GM19397 (cell line): Measurements from ENCODE around the gene PIGP.
A peak's percentile ranks its signal among the peaks of the same experiment; 100 is the strongest.
"Not testable (repeated sequence)": the region's sequence is repeated elsewhere in the genome, so short reads cannot be mapped to it uniquely, and the experiment has no call there.

Experiments
- ATAC-seq: cut with Tn5 transposase; IDR thresholded peaks from one replicate; pipeline ENCODE4 v1.9.1; 2021; ENCODE audit warnings: mild to moderate bottlenecking, moderate library complexity; ENCODE audit not compliant: unreplicated experiment

The PIGP gene

GRCh38 chr21:37072988-37073416 is at the start of gene PIGP, which contains the start of gene TTC3:
Gene PIGP, minus strand, starts transcription at chr21:37073071. Its CDS starts 556 bp downstream, at chr21:37072515.
Gene TTC3, plus strand, starts transcription at chr21:37073254. Its CDS starts 14,004 bp downstream, at chr21:37087258.
- peak; percentile 71 for ATAC-seq

DNA sequence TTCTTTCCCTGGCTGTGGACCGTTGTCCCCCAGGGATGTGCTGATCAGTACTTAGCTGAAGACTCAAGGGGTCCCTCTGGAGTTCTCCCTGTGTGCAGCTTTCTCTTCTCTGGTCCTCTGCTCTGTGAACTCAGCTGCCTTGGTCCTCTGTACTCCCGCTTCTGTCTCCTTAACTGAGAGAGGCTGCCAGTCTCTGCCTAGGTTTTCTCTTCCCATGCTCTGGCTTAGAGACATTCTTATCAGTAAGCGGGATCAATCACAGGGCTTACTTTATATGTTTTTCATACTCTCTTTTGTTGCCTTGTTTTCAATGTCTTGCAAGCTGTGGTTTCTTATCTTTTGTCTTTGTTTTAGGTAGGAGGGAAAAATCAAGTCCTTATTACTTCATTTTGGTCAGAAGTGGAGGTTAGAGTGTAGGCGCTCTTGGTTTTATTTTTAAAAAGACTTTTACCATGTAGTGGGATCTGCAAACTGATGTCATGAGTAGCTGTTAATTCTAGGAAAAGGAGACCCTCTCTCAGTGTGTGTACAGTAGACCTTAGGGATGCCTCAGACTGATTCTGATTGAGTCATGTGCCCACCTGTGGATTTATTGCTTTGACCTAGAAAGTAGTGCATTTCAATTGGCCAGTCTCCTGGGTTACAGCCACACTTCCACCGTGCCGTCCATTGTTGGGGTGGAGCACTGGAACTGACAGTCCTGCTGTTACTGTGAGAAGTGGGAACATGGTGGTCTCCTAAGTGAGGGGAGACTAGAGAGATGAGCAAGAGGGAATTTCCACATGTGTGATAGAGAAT is 46.7 kb upstream of the PIGP start:
- no peak for ATAC-seq

GRCh38 chr21:37118187-37118826 is 45.4 kb upstream of the PIGP start:
- ATAC-seq, result no peak

- no peak for ATAC-seq
Observed at GRCh38 chr21:37117204-37117603, 44.3 kb upstream of the PIGP start.

- ATAC-seq, result not testable (repeated sequence)
Observed at GRCh38 chr21:37116459-37116858, 43.6 kb upstream of the PIGP start.

- ATAC-seq, result not testable (repeated sequence)
Observed at GRCh38 chr21:37114301-37114700, 41.4 kb upstream of the PIGP start.

DNA sequence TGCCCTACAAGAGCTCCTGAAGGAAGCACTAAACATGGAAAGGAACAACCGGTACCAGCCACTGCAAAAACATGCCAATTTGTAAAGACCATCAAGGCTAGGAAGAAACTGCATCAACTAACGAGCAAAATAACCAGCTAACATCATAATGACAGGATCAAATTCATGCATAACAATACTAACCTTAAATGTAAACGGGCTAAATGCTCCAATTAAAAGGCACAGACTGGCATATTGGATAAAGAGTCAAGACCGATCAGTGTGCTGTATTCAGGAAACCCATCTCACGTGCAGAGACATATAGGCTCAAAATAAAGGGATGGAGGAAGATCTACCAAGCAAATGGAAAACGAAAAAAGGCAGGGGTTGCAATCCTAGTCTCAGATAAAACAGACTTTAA is 38.2 kb upstream of the PIGP start:
- not testable (repeated sequence) for ATAC-seq

GRCh38 chr21:37106998-37107397 is 34.1 kb upstream of the PIGP start:
- no peak for ATAC-seq

DNA sequence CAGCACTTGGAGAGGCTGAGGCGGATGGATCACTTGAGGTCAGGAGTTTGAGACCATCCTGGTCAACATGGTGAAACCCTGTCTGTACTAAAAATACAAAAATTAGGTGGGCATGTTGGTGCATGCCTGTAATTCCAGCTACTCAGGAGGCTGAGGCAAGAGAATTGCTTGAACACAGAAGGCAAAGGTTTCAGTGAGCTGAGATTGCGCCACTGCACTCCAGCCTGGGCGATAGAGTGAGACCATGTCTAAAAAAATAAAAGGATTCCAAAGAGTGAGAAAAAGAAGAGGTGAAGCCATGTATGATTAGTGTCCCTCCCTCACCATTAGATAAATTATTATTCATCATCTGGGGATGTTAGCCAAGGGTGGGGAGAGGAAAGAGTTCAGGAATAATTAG is 29.9 kb upstream of the PIGP start:
- not testable (repeated sequence) for ATAC-seq

GRCh38 chr21:37101384-37101783 is 28.5 kb upstream of the PIGP start:
- ATAC-seq, result no peak

- no peak for ATAC-seq
Observed at GRCh38 chr21:37100316-37100715, 27.4 kb upstream of the PIGP start.

DNA sequence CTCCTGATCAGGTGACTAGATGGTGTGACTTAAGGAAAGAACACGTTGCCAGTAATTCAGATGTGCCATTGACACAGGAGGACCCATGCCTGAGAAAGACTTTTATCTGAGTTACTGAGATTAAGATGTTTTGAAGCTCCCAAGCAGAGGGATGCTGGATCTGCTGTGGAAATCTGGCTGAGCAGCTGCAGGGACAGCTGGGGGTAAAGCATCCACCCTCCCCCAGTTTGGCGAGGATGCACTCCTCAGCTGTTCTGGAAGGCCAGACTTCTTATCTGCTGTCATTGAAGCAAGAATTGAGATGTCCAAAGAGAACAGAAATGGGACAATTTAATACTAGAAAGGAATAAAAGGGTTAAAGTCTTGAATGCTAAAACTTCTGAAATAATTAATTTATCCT is 25.9 kb upstream of the PIGP start:
- no peak for ATAC-seq

DNA sequence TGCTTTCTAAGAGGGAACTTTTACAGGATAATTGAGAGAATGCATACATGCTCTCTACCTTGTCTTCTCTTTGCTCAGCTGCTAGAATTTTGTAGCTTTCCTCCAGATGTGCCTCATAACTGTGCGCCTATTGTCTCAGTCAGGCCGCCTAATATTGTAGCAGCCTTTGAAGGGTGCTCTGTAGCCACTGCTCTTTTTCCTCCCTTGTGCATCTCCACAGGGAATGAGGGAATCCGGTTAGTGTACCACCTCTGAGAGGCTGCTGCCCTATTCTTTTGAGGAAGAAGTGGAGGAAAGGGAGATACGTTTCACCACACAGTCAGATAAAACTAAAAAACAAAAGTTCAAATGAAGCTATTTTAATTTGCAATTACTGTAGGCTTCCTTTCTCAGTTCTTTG is 22.9 kb upstream of the PIGP start:
- no peak for ATAC-seq

- ATAC-seq, result no peak
Observed at GRCh38 chr21:37093977-37094376, 21.1 kb upstream of the PIGP start.

- ATAC-seq, result no peak
Observed at GRCh38 chr21:37088186-37088735, 15.4 kb upstream of the PIGP start.

DNA sequence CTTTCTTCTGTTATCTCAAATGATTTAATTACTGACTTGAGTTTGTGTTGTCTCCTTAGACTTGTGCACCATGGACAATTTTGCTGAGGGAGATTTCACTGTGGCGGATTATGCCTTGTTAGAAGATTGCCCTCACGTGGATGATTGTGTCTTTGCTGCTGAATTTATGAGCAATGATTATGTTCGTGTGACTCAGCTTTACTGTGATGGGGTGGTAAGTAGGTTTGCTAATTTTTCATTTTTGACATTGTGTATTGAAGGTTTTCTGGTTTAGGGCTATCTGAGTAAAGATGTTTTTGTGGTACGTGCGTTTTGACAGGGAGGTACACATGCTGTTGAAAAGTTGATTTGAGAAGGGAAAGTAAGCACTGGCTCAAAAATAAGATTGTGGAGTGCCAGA is 14.3 kb upstream of the PIGP start:
- ATAC-seq, result no peak

- no peak for ATAC-seq
Observed at GRCh38 chr21:37085726-37086125, 12.9 kb upstream of the PIGP start.

DNA sequence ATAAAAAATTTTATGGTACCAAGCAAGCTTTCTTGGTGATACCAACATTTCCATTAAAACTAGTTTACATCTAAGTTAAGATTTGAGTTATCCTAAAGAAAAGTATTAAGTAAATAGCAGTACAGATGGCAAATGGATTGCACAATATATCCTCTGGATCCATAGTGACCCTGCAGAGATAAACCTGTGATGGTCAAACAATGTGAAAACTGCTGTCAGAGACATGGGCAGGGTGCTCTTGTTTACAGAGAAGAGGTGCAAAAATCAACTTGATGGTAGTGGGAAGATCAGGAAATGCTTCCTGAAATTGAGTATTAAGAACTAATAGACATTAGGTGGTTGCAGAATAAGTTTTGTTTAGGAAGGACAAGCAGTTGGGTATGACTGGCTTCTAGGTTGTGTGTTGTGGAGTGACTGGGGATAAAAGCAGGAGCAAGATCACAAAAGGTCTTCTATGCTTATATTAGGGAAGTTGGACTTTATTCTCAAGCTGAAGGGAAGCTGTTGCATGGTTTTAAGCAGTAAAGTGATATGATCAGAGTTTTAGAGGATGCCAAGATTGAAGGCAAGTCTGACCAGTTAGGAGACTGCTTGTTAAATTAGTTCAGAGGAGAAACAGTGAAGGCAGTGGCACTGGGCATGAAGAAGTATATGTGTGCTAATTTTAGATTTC is 10.1 kb upstream of the PIGP start:
- ATAC-seq, result no peak

DNA sequence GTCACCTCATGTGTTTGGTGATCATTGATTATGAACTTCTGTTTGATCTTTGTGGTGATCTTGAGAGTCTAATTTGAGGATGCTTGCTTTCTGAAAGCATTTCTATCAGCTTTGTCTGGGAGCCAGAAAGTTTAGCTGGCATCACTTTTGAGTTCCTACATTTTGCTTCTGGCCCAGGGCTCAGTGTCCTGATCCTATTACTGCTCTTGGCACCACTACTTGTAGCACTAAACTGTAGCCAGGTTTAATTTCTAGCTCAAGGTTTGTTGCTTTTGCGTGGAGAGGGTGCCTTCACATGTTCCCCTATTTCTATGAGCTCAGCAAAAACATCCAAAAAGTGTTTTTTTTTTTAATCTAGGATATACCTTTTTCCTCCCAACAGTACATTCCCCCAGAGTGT is 9.5 kb upstream of the PIGP start:
- no peak for ATAC-seq

DNA sequence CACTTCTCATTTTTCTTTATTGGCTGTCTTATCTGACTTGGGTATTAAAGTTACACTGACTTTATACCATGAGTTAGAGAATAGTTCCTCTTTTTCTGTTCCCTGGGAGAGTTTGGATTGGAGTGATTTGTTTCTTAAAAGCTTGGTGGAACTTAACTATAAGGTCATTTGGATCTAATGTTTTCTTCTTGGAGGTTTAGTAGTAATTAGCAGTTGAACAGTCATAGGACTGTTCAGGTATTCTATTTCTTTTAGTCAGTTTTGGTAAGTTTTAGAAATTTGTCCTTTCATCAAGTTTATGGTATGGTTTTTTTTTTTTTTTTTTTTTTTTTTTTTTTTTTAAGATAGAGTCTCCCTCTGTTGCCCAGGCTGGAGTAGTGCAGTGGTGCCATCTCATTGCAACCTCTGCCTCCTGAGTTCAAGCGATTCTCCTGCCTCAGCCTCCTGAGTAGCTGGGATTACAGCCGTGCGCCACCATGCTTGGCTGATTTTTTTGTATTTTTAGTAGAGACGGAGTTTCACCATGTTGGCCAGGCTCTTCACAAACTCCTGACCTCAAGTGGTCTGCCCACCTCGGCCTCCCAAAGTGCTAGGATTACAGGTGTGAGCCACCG is 6.4 kb upstream of the PIGP start:
- no peak for ATAC-seq

- ATAC-seq, result no peak
Observed at GRCh38 chr21:37077403-37077802, 4.5 kb upstream of the PIGP start.
